Smooth muscle cell (in vitro differentiated cells): Measurements from ENCODE around the gene PRKAA2. TPM values are rescaled to one million over a fixed set of nuclear protein-coding genes. Genes with fewer than 3 reads are reported as not detected.
A peak's percentile ranks its signal among the peaks of the same experiment; 100 is the strongest.

Source experiments
- DNase-seq: peaks from one replicate; lab custom pipeline; 2025; ENCODE audit not compliant: unreplicated experiment; lab: John Stamatoyannopoulos, UW
- H2AFZ ChIP-seq: fragments of 200-600 bp; sonication (generic); 2 replicates; pipeline ENCODE4 v1.6.0; 2016; ENCODE audit warnings: antibody characterized with exemption, low read depth, mild to moderate bottlenecking
- H3F3A ChIP-seq: fragments of 200-600 bp; sonication (generic); 2 replicates; pipeline ENCODE4 v1.6.0; 2017; ENCODE audit warnings: antibody characterized with exemption, low read depth
- H3K27ac ChIP-seq: fragments of 200-600 bp; sonication (generic); 2 replicates; pipeline ENCODE4 v1.5.1; 2016; ENCODE audit warnings: low read depth, mild to moderate bottlenecking
- H3K27me3 ChIP-seq: fragments of 200-600 bp; sonication (generic); 2 replicates; pipeline ENCODE4 v1.6.1; 2016; ENCODE audit warnings: low read depth, mild to moderate bottlenecking
- H3K36me3 ChIP-seq: fragments of 200-600 bp; sonication (generic); 2 replicates; pipeline ENCODE4 v1.5.1; 2016; ENCODE audit warnings: low read depth
- H3K4me1 ChIP-seq: fragments of 200-600 bp; sonication (generic); 2 replicates; pipeline ENCODE4 v1.5.1; 2016; ENCODE audit warnings: low read depth
- H3K4me2 ChIP-seq: fragments of 200-600 bp; sonication (generic); 2 replicates; pipeline ENCODE4 v1.6.0; 2016; ENCODE audit warnings: mild to moderate bottlenecking
- H3K4me3 ChIP-seq: fragments of 200-600 bp; sonication (generic); 2 replicates; pipeline ENCODE4 v1.5.1; 2016; ENCODE audit warnings: mild to moderate bottlenecking
- H3K79me2 ChIP-seq: fragments of 200-600 bp; sonication (generic); 2 replicates; pipeline ENCODE4 v1.6.0; 2016; ENCODE audit warnings: low read depth, mild to moderate bottlenecking
- H3K9ac ChIP-seq: fragments of 200-600 bp; sonication (generic); 2 replicates; pipeline ENCODE4 v1.6.0; 2016; ENCODE audit warnings: low read depth
- H3K9me3 ChIP-seq: fragments of 200-600 bp; sonication (generic); replicated peaks from 2 replicates; pipeline ENCODE4 v1.5.1; 2016; ENCODE audit warnings: low read depth
- H4K20me1 ChIP-seq: fragments of 200-600 bp; sonication (generic); 2 replicates; pipeline ENCODE4 v1.6.0; 2016; ENCODE audit warnings: low read depth
- WGBS: methylation state at CpG from one replicate; pipeline ENCODE4 v1.1.7; 2016; ENCODE audit warnings: low lambda C conversion rate; 5-methylcytosine and 5-hydroxymethylcytosine counted together
- polyA plus RNA-seq: library from polyadenylated mRNA; unstranded; fragments of >200 nt; fragmentation: Nextera tagmentation; extraction: Ambion mirVana; gene quantifications from 2 replicates; pipeline ENCODE4 v1.2.1, GENCODE V29; 2016
- small RNA-seq: library from RNA; depleted of rRNA; stranded (forward); fragments of <200 nt; gene quantifications from one replicate; pipeline ENCODE3, GENCODE V24; 2014
- total RNA-seq: library from RNA; depleted of rRNA; stranded (reverse); fragments of >200 nt; gene quantifications from 2 replicates; pipeline ENCODE4 v1.2.3, GENCODE V29; 2014
- TF ChIP-seq, protein P1 (sequence below): fragments of 200-600 bp; sonication (generic); IDR thresholded peaks from 2 replicates; pipeline ENCODE4 v1.5.1; 2017; ENCODE audit warnings: borderline replicate concordance, mild to moderate bottlenecking, antibody characterized with exemption; ENCODE audit not compliant: insufficient read depth, poor library complexity, severe bottlenecking

PRKAA2 gene
- total and polyA plus RNA-seq, 2 experiments from 2014 or later: 0.17 to 1.3 TPM

DNA sequence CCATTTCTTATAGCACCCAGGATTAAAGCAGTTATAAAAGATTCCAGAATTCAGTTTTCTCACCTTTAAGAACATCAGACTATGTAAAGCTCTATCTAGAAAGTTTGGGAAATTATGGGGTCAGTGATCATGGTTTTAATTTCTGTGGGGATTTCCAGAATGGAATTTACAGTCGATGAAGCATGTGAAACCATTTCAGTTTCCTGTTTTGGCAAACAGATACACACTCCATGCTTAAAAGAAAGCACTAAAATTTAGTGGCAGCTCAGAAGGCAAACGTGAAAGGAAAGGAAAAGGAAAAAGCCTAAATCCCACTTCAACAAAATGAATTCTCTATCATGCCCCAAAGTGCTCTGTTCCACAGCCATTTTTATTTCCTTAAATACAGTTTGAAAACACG is 113.7 kb downstream of the PRKAA2 start:
- Histone ChIP-seq H3K9me3 (no peaks in the 10 kb centered on the region), H3K9ac (no peak overlapping the region), H2AFZ (peak overlapping the region; percentile 69), H3K27me3 (peaks cover 5% of the 10 kb centered on the region), H3K79me2 (no peaks in the 10 kb centered on the region), H4K20me1 (no peaks in the 10 kb centered on the region), H3F3A (no peaks in the 10 kb centered on the region), H3K4me2 (no peak overlapping the region), H3K4me1 (no peaks in the 10 kb centered on the region), H3K36me3 (no peaks in the 10 kb centered on the region), H3K4me3 (no peak overlapping the region), H3K27ac (no peak overlapping the region)
- WGBS: 54% methylated on average over 3 of the region's 3 CpGs
- no peak for DNase-seq
- TF ChIP-seq, protein P1, sequence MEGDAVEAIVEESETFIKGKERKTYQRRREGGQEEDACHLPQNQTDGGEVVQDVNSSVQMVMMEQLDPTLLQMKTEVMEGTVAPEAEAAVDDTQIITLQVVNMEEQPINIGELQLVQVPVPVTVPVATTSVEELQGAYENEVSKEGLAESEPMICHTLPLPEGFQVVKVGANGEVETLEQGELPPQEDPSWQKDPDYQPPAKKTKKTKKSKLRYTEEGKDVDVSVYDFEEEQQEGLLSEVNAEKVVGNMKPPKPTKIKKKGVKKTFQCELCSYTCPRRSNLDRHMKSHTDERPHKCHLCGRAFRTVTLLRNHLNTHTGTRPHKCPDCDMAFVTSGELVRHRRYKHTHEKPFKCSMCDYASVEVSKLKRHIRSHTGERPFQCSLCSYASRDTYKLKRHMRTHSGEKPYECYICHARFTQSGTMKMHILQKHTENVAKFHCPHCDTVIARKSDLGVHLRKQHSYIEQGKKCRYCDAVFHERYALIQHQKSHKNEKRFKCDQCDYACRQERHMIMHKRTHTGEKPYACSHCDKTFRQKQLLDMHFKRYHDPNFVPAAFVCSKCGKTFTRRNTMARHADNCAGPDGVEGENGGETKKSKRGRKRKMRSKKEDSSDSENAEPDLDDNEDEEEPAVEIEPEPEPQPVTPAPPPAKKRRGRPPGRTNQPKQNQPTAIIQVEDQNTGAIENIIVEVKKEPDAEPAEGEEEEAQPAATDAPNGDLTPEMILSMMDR: no peak

Small RNA genes lying within 50 kb of the gene (small RNA-seq; reads per million reads assigned to genes)
- gene AC099789.1: not detected

Other genes with a start within 250 kb of the PRKAA2 start
- 74.3 and 81.5 TPM in 2 replicates for gene PLPP3, start 65.8 kb upstream of the PRKAA2 start, total RNA-seq
- 48.5 and 56.9 TPM in 2 replicates for gene PLPP3, start 65.8 kb upstream of the PRKAA2 start, polyA plus RNA-seq
- gene FYB2, start 174.1 kb downstream of the PRKAA2 start, total RNA-seq: 2.1 and 3.6 TPM in 2 replicates
- gene FYB2, start 174.1 kb downstream of the PRKAA2 start, polyA plus RNA-seq: 0.65 and 2.0 TPM in 2 replicates
- gene C8A, start 209.5 kb downstream of the PRKAA2 start, total RNA-seq: not detected in 2 replicates
- not detected in 2 replicates for gene C8A, start 209.5 kb downstream of the PRKAA2 start, polyA plus RNA-seq